Activated CD8-positive, alpha-beta T cell treated with anti-CD3 and anti-CD28 coated beads for 36 hours (primary cell): ENCODE results near the gene CNTNAP2. TPM values are rescaled to one million over a fixed set of nuclear protein-coding genes. Genes with fewer than 3 reads are reported as not detected.

Source experiments
- ATAC-seq: fragments of 200-7000 bp; cut with Tn5 transposase; one replicate; pipeline ENCODE4 v1.10.0; 2021; ENCODE audit warnings: mild to moderate bottlenecking, moderate library complexity
- CTCF ChIA-PET: fragments of 350-600 bp; sonication (Branson Sonifier 250); formaldehyde crosslinking; loops from one replicate; lab custom pipeline; 2021; ENCODE audit warnings: antibody characterized with exemption; lab: Charles Lee
- POLR2A ChIA-PET: fragments of 350-600 bp; sonication (Branson Sonifier 250); formaldehyde crosslinking; loops from one replicate; lab custom pipeline; 2021; ENCODE audit warnings: antibody characterized with exemption; lab: Charles Lee
- DNase-seq: peaks from one replicate; pipeline ENCODE4 v3.0.0-alpha.2; 2020
- H3K27ac Mint-ChIP-seq: one replicate; pipeline ENCODE4 v1.8.0; 2021; ENCODE audit warnings: mild to moderate bottlenecking, mixed read lengths
- H3K27me3 Mint-ChIP-seq: one replicate; pipeline ENCODE4 v1.8.0; 2021; ENCODE audit warnings: mixed read lengths
- H3K36me3 Mint-ChIP-seq: one replicate; pipeline ENCODE4 v1.8.0; 2021; ENCODE audit warnings: low read depth, mixed read lengths
- H3K4me1 Mint-ChIP-seq: one replicate; pipeline ENCODE4 v1.8.0; 2021; ENCODE audit warnings: low read depth, mixed read lengths
- H3K4me3 Mint-ChIP-seq: one replicate; pipeline ENCODE4 v1.8.0; 2021; ENCODE audit warnings: mild to moderate bottlenecking, moderate library complexity, mixed read lengths
- H3K9me3 Mint-ChIP-seq: one replicate; pipeline ENCODE4 v1.8.0; 2021; ENCODE audit warnings: mixed read lengths
- intact Hi-C: fragments of 100-400 bp; cut with micrococcal nuclease; formaldehyde crosslinking; loops from one replicate; pipeline ENCODE4 v1.10.0; 2022
- total RNA-seq, 2 experiments: library from RNA; stranded (reverse); gene quantifications; one replicate each; pipeline ENCODE4 v1.2.3, GENCODE V29; 2021
- TF ChIP-seq, protein P1 (sequence below): fragments of 200-600 bp; IDR thresholded peaks from one replicate; pipeline ENCODE4 v1.8.0; 2022; ENCODE audit warnings: antibody characterized with exemption, mild to moderate bottlenecking

CNTNAP2 gene
- total RNA-seq, 2 experiments from 2014 or later = not detected

DNA sequence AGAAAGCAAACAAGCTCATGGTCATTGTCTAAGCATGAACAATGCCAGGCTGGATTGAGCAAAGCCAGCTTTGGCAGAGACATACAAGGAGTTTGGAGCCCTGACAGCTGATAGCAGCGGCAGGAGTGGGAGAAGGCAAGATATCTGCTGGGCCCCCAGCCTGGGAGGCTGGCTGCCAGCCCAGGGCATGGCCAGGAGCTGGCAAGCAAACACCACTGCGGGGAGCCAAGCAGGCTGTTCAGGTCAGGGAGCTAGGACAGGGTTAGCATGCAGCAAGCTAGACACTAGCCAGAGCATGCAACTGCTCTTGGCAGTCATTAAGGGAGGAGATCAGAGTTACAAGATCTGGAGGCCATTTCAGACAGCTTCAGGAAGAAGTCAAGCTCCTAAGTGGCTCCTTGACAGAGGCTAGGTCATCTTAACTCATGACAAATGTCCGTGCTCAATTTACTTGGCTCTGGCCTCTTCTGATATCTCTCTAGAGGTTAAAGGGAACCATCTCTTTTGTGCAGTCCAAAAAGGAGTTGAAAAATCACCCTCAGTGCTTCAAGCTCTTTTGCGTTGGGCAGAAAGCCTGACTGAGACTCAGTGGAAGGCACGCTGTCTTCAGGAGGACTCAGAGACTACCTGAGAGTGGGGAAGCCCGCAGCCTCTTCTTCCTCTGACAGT lies 2037.1 kb downstream of the CNTNAP2 start:
- no peak overlapping the region for H3K27ac Mint-ChIP-seq
- TF ChIP-seq, protein P1, sequence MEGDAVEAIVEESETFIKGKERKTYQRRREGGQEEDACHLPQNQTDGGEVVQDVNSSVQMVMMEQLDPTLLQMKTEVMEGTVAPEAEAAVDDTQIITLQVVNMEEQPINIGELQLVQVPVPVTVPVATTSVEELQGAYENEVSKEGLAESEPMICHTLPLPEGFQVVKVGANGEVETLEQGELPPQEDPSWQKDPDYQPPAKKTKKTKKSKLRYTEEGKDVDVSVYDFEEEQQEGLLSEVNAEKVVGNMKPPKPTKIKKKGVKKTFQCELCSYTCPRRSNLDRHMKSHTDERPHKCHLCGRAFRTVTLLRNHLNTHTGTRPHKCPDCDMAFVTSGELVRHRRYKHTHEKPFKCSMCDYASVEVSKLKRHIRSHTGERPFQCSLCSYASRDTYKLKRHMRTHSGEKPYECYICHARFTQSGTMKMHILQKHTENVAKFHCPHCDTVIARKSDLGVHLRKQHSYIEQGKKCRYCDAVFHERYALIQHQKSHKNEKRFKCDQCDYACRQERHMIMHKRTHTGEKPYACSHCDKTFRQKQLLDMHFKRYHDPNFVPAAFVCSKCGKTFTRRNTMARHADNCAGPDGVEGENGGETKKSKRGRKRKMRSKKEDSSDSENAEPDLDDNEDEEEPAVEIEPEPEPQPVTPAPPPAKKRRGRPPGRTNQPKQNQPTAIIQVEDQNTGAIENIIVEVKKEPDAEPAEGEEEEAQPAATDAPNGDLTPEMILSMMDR = no peak
- intact Hi-C loops = no loop called here
- ChIA-PET POLR2A (no interaction called here), CTCF (no interaction called here)
- no peaks in the 10 kb centered on the region for H3K4me1 Mint-ChIP-seq
- H3K27me3 Mint-ChIP-seq = peaks cover 5% of the 10 kb centered on the region
- no peaks in the 10 kb centered on the region for H3K36me3 Mint-ChIP-seq
- ATAC-seq = no peak
- H3K4me3 Mint-ChIP-seq = no peak overlapping the region
- no peak for DNase-seq
- no peaks in the 10 kb centered on the region for H3K9me3 Mint-ChIP-seq

DNA sequence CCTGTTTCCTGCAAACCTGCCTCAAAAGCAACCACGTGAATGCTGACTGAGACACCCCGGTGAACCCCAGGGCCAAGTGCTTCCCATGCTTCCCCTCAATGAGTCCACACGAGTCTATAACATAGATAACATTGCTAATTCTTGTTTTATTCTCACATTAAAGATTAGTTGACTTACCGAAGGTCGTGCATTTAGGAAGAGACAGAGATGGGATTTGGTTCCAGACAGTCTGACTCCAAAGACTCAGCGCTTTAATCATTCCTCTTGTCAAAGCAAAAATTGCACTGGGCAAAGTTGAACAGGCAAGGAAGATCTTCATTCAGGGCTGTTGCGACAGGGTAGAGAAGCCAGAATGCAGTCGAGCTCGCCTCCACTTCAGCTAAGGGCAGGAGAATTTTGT lies 2038.4 kb downstream of the CNTNAP2 start:
- CTCF ChIA-PET = interaction anchor here (1.0 kb wide), 1 partner anchor 8 kb away, joined by 3 read pairs; no protein-coding TSS in a partner anchor
- no peaks in the 10 kb centered on the region for H3K9me3 Mint-ChIP-seq
- H3K27ac Mint-ChIP-seq = no peak overlapping the region
- ATAC-seq = no peak
- no peaks in the 10 kb centered on the region for H3K4me1 Mint-ChIP-seq
- POLR2A ChIA-PET = no interaction called here
- intact Hi-C loops = no loop called here
- TF ChIP-seq, protein P1 = no peak
- H3K36me3 Mint-ChIP-seq = no peaks in the 10 kb centered on the region
- no peak for DNase-seq
- H3K27me3 Mint-ChIP-seq = peaks cover 2% of the 10 kb centered on the region
- no peak overlapping the region for H3K4me3 Mint-ChIP-seq

DNA sequence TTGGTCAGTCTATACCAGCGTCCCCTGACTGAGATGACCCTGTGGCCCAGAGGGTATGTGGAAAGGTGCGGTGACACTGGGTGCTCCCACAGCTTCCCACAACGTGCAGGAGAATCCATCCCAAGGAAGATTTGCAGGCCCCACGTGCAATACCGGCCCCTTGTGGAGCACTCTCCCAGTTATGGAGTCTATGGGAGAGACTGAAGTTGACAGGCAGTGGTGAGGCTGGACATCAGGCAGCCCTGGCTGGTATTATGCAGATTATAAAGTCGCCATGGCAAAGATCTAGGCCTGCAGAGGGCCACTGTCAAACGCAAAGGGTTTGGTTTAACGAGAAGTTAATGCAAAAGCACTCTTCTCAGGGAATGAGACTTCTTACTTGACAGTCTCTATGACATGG lies 2039.2 kb downstream of the CNTNAP2 start:
- intact Hi-C loops = no loop called here
- Mint-ChIP-seq H3K36me3 (no peaks in the 10 kb centered on the region), H3K4me1 (no peaks in the 10 kb centered on the region), H3K27me3 (no peaks in the 10 kb centered on the region), H3K4me3 (no peak overlapping the region), H3K27ac (no peak overlapping the region), H3K9me3 (no peaks in the 10 kb centered on the region)
- TF ChIP-seq, protein P1 = no peak
- ATAC-seq = no peak
- POLR2A ChIA-PET = interaction anchor here (0.6 kb wide), 1 partner anchor 846 kb away, joined by 3 read pairs; no protein-coding TSS in a partner anchor
- CTCF ChIA-PET = no interaction called here
- no peak for DNase-seq

DNA sequence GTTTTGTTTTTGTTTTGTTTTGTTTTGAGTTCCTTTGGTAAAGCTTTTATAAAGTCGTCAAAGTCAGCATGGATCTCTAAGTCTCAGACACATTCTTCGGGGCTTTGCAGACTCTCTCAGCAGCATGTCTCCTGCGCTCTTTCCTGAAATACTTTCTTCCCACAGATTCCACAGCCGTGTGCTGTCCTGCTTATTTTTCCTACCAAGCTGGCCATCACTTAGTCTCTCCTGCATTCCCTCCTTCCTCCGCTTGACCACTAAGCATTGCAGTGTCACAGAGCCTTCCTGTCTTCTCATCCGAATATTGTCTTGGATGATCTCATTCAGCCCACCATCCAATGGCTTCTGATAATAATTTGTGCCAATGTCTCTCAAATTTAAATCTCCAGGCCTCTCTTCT lies 2039.6 kb downstream of the CNTNAP2 start:
- H3K4me3 Mint-ChIP-seq = no peak overlapping the region
- H3K9me3 Mint-ChIP-seq = no peaks in the 10 kb centered on the region
- no peaks in the 10 kb centered on the region for H3K27me3 Mint-ChIP-seq
- POLR2A ChIA-PET = no interaction called here
- ATAC-seq = no peak
- DNase-seq = no peak
- no peaks in the 10 kb centered on the region for H3K36me3 Mint-ChIP-seq
- H3K27ac Mint-ChIP-seq = no peak overlapping the region
- TF ChIP-seq, protein P1 = no peak
- intact Hi-C loops = no loop called here
- H3K4me1 Mint-ChIP-seq = no peaks in the 10 kb centered on the region
- CTCF ChIA-PET = no interaction called here

DNA sequence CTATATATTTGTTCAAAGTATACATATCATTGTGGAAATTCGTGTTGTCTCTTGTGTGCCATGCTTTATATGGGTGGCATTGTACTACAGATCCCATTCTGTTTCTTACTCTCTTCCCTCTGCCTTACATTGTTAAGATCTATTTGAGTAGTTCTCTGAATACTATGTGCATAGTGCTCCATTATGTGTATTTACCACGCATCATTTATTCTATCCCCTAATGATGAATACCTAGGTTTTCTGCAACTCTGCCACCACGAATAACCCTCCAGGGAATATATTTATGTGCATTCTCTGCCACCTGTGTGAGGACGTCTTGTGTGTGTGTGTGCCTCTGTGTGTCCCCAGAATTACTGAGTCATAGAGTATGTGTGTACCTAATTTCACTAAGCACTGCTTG lies 2042.7 kb downstream of the CNTNAP2 start:
- CTCF ChIA-PET = no interaction called here
- intact Hi-C loops = no loop called here

More for the DNA sequence above, 2042.7 kb downstream of the CNTNAP2 start:
- no peaks in the 10 kb centered on the region for H3K9me3 Mint-ChIP-seq
- no peaks in the 10 kb centered on the region for H3K36me3 Mint-ChIP-seq
- H3K4me1 Mint-ChIP-seq = no peaks in the 10 kb centered on the region
- no peak for DNase-seq
- POLR2A ChIA-PET = no interaction called here
- TF ChIP-seq, protein P1 = no peak
- H3K27me3 Mint-ChIP-seq = no peaks in the 10 kb centered on the region
- H3K27ac Mint-ChIP-seq = no peak overlapping the region
- ATAC-seq = no peak
- H3K4me3 Mint-ChIP-seq = no peak overlapping the region
